Muscle of leg (tissue), 11 donors: ENCODE results near the gene MZT2A. TPM values are rescaled to one million over a fixed set of nuclear protein-coding genes. Genes with fewer than 3 reads are reported as not detected.
"Not testable (repeated sequence)": the region's sequence is repeated elsewhere in the genome, so short reads cannot be mapped to it uniquely, and the experiment has no call there.

Source experiments
- DNase-seq: peaks from one replicate; pipeline ENCODE4 v3.0.0; 2013
- H3K27ac ChIP-seq: one replicate; pipeline ENCODE4 v1.5.1; 2013; ENCODE audit warnings: mild to moderate bottlenecking, low read length, control low read depth
- H3K27me3 ChIP-seq: one replicate; pipeline ENCODE4 v1.6.1; 2013; ENCODE audit warnings: low read length; ENCODE audit not compliant: control insufficient read depth, insufficient read depth
- H3K36me3 ChIP-seq: one replicate; pipeline ENCODE4 v1.6.1; 2013; ENCODE audit warnings: low read length; ENCODE audit not compliant: control insufficient read depth, insufficient read depth
- H3K4me1 ChIP-seq: one replicate; pipeline ENCODE4 v1.6.1; 2013; ENCODE audit warnings: low read length; ENCODE audit not compliant: control insufficient read depth, insufficient read depth
- H3K4me3 ChIP-seq: one replicate; pipeline ENCODE4 v1.5.1; 2013; ENCODE audit warnings: low read length, control low read depth
- H3K9me3 ChIP-seq: replicated peaks from 2 replicates; pipeline ENCODE4 v1.6.1; 2013; ENCODE audit warnings: low read depth, low read length; ENCODE audit not compliant: control insufficient read depth
- WGBS: methylation state at CpG from one replicate; pipeline ENCODE4 v1.1.5; 2013; ENCODE audit warnings: missing lambda C conversion rate; ENCODE audit not compliant: insufficient coverage; 5-methylcytosine and 5-hydroxymethylcytosine counted together
- polyA plus RNA-seq, 8 donors: library from polyadenylated mRNA; unstranded; fragments of 120-200 nt; gene quantifications; one replicate each; pipeline versions ENCODE4 v1.2.1 to v1.2.3, GENCODE V29; 2013; ENCODE audit warnings: inconsistent platforms in 1 of 8, low replicate concordance in 1 of 8; ENCODE audit not compliant: insufficient read length in 8 of 8, insufficient read depth in 1 of 8
- total RNA-seq: library from RNA; stranded (reverse); fragments of 120-200 nt; gene quantifications from one replicate; pipeline ENCODE4 v1.2.4, GENCODE V29; 2013

The MZT2A gene
- total and polyA plus RNA-seq, 9 donors = 39.1 to 67.6 (median 56.5) TPM

- 80% methylated on average over 12 of the region's 23 CpGs for WGBS
- DNase-seq = not testable (repeated sequence)
Measured at GRCh38 chr2:131532723-131533608, 40.8 kb upstream of the MZT2A start.

GRCh38 chr2:131531547-131532185, 39.5 kb upstream of the MZT2A start:
- not testable (repeated sequence) for DNase-seq, H3K9me3 ChIP-seq, H3K4me3 ChIP-seq, H3K36me3 ChIP-seq, H3K4me1 ChIP-seq, H3K27me3 ChIP-seq, H3K27ac ChIP-seq
- WGBS = no CpG with 5 or more reads among the region's 11 CpGs

More at GRCh38 chr2:131532723-131533608, 40.8 kb upstream of the MZT2A start:
- H3K36me3 ChIP-seq, H3K27me3 ChIP-seq, H3K27ac ChIP-seq, H3K4me3 ChIP-seq, H3K4me1 ChIP-seq, H3K9me3 ChIP-seq: not testable (repeated sequence)

- not testable (repeated sequence) for DNase-seq, H3K27ac ChIP-seq
- WGBS = 77% methylated on average over 5 of the region's 22 CpGs
Measured at GRCh38 chr2:131530626-131531344, 38.6 kb upstream of the MZT2A start.

GRCh38 chr2:131529864-131530445, 37.8 kb upstream of the MZT2A start:
- no CpG with 5 or more reads among the region's 5 CpGs for WGBS
- H3K36me3 ChIP-seq = not testable (repeated sequence)

More at GRCh38 chr2:131530626-131531344, 38.6 kb upstream of the MZT2A start:
- H3K9me3 ChIP-seq, H3K27me3 ChIP-seq, H3K36me3 ChIP-seq, H3K4me3 ChIP-seq, H3K4me1 ChIP-seq: not testable (repeated sequence)

GRCh38 chr2:131528981-131529863, 37.0 kb upstream of the MZT2A start:
- not testable (repeated sequence) for H3K27ac ChIP-seq, H3K4me1 ChIP-seq, H3K36me3 ChIP-seq, H3K27me3 ChIP-seq, DNase-seq, H3K4me3 ChIP-seq, H3K9me3 ChIP-seq
- 50% methylated on average over 18 of the region's 26 CpGs for WGBS

More at GRCh38 chr2:131529864-131530445, 37.8 kb upstream of the MZT2A start:
- DNase-seq, H3K4me1 ChIP-seq, H3K9me3 ChIP-seq, H3K4me3 ChIP-seq, H3K27ac ChIP-seq, H3K27me3 ChIP-seq: not testable (repeated sequence)

GRCh38 chr2:131527131-131528001, 35.2 kb upstream of the MZT2A start, which contains the start of gene CCDC74A:
TSS of gene CCDC74A (plus strand) at chr2:131527888. CDS start at chr2:131527971, 83 bp downstream.
- not testable (repeated sequence) for H3K4me1 ChIP-seq, H3K36me3 ChIP-seq, H3K27ac ChIP-seq, H3K27me3 ChIP-seq, H3K9me3 ChIP-seq
- peak within 1 kb of the TSS; percentile 19 for H3K4me3 ChIP-seq
- WGBS = 29% methylated on average over 17 of the region's 47 CpGs
- peak; percentile 44 for DNase-seq

GRCh38 chr2:131525256-131525655, 33.1 kb upstream of the MZT2A start:
- H3K27ac ChIP-seq, H3K4me3 ChIP-seq, H3K27me3 ChIP-seq, H3K36me3 ChIP-seq, H3K4me1 ChIP-seq, H3K9me3 ChIP-seq, DNase-seq: not testable (repeated sequence)
- WGBS = no CpG with 5 or more reads among the region's 2 CpGs

- Histone ChIP-seq H3K4me1 (no peaks in the 10 kb centered on the region), H3K27ac (no peak overlapping the region), H3K36me3 (peaks cover 26% of the 10 kb centered on the region), H3K27me3 (peaks cover under 1% of the 10 kb centered on the region), H3K4me3 (no peak overlapping the region), H3K9me3 (no peaks in the 10 kb centered on the region)
- 83% methylated on average over 13 of the region's 20 CpGs for WGBS
- no peak for DNase-seq
Measured at GRCh38 chr2:131521961-131522781, 30.0 kb upstream of the MZT2A start.
